ENCODE data around the gene TMED10. TPM values are rescaled to one million over a fixed set of nuclear protein-coding genes. Genes with fewer than 3 reads are reported as not detected.

The TMED10 gene
- total and polyA plus RNA-seq, 4 donors = 79.5 to 398 (median 274) TPM

- ATAC-seq (ENCODE audit: insufficient read depth, low FRiP score) = no peak
- Histone ChIP-seq H3K9ac (ENCODE audit: insufficient read depth in 1 of 2, low read length in 2 of 2) (no peak overlapping the region), H3K4me1 (ENCODE audit: control insufficient read depth in 5 of 5, insufficient read depth in 5 of 5, low read length in 5 of 5) (peaks cover 0 to 27% (median 3%) of the 10 kb centered on the region in 5 donors), H3K4me3 (no peak overlapping the region), H3K27ac (ENCODE audit: low read depth in 1 of 2, low read length in 1 of 2) (no peak overlapping the region), H3K36me3 (ENCODE audit: control insufficient read depth in 4 of 4, insufficient read depth in 4 of 4, low read length in 4 of 4) (peaks cover 0 to 6% (median 2%) of the 10 kb centered on the region in 4 donors), H3K9me3 (ENCODE audit: control insufficient read depth in 4 of 4, insufficient read depth in 3 of 4, low read length in 3 of 4) (no peaks in the 10 kb centered on the region), H3K27me3 (ENCODE audit: control insufficient read depth in 3 of 3, insufficient read depth in 3 of 3, low read length in 2 of 3) (no peaks in the 10 kb centered on the region)
- TF ChIP-seq, protein P1, sequence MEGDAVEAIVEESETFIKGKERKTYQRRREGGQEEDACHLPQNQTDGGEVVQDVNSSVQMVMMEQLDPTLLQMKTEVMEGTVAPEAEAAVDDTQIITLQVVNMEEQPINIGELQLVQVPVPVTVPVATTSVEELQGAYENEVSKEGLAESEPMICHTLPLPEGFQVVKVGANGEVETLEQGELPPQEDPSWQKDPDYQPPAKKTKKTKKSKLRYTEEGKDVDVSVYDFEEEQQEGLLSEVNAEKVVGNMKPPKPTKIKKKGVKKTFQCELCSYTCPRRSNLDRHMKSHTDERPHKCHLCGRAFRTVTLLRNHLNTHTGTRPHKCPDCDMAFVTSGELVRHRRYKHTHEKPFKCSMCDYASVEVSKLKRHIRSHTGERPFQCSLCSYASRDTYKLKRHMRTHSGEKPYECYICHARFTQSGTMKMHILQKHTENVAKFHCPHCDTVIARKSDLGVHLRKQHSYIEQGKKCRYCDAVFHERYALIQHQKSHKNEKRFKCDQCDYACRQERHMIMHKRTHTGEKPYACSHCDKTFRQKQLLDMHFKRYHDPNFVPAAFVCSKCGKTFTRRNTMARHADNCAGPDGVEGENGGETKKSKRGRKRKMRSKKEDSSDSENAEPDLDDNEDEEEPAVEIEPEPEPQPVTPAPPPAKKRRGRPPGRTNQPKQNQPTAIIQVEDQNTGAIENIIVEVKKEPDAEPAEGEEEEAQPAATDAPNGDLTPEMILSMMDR (IDR thresholded peaks at IDR 0.05; ENCODE audit: control extremely low read depth, extremely low read depth) = no peak
- DNase-seq = no peak
- WGBS, 2 donors = 46 to 100% methylated on average over 1 of the region's 1 CpG
Measured at GRCh38 chr14:75164809-75165208, 11.6 kb downstream of the TMED10 start.

- whole genome bisulfite sequencing, 2 donors = 95% methylated on average over 2 of the region's 2 CpGs
- H3K27me3 ChIP-seq (ENCODE audit: control insufficient read depth in 3 of 3, insufficient read depth in 3 of 3, low read length in 2 of 3) = no peaks in the 10 kb centered on the region
- DNase-seq (no peak), ATAC-seq (ENCODE audit: insufficient read depth, low FRiP score) (no peak)
- peaks cover 0 to 6% (median 2%) of the 10 kb centered on the region in 4 donors for H3K36me3 ChIP-seq (ENCODE audit: control insufficient read depth in 4 of 4, insufficient read depth in 4 of 4, low read length in 4 of 4)
- peaks cover 0 to 29% (median 3%) of the 10 kb centered on the region in 5 donors for H3K4me1 ChIP-seq (ENCODE audit: control insufficient read depth in 5 of 5, insufficient read depth in 5 of 5, low read length in 5 of 5)
- H3K9ac ChIP-seq (ENCODE audit: insufficient read depth in 1 of 2, low read length in 2 of 2) = no peak overlapping the region
- no peak overlapping the region for H3K4me3 ChIP-seq
- H3K27ac ChIP-seq (ENCODE audit: low read depth in 1 of 2, low read length in 1 of 2) = no peak overlapping the region
- TF ChIP-seq, protein P1 (IDR thresholded peaks at IDR 0.05; ENCODE audit: control extremely low read depth, extremely low read depth) = no peak
- H3K9me3 ChIP-seq (ENCODE audit: control insufficient read depth in 4 of 4, insufficient read depth in 3 of 4, low read length in 3 of 4) = no peaks in the 10 kb centered on the region
Measured at GRCh38 chr14:75163677-75164076, 12.7 kb downstream of the TMED10 start.

DNA sequence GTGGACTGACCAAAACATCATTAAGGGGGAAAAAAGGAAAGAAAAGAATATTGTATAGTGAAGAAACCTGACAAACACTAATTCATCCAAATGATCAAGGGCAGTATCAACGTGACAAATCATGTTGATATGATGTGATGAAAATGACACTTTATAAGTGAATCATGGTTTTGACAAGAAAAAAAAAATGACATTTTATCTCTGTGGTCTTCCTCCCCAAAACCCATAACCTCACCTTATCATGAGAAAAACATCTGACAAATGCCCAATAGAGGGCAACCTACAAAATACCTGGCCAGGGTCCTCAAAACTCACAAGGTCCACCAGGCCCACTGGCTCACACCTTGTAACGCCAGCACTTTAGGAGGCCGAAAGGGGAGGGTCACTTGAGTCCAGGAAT lies 13.8 kb downstream of the TMED10 start:
- Histone ChIP-seq H3K4me3 (no peak overlapping the region), H3K27ac (ENCODE audit: low read depth in 1 of 2, low read length in 1 of 2) (no peak overlapping the region), H3K9me3 (ENCODE audit: control insufficient read depth in 4 of 4, insufficient read depth in 3 of 4, low read length in 3 of 4) (no peaks in the 10 kb centered on the region), H3K4me1 (ENCODE audit: control insufficient read depth in 5 of 5, insufficient read depth in 5 of 5, low read length in 5 of 5) (peaks cover 0 to 29% (median 3%) of the 10 kb centered on the region in 5 donors), H3K36me3 (ENCODE audit: control insufficient read depth in 4 of 4, insufficient read depth in 4 of 4, low read length in 4 of 4) (peaks cover 0 to 6% (median 2%) of the 10 kb centered on the region in 4 donors), H3K9ac (ENCODE audit: insufficient read depth in 1 of 2, low read length in 2 of 2) (no peak overlapping the region), H3K27me3 (ENCODE audit: control insufficient read depth in 3 of 3, insufficient read depth in 3 of 3, low read length in 2 of 3) (no peaks in the 10 kb centered on the region)
- DNase-seq (no peak), ATAC-seq (ENCODE audit: insufficient read depth, low FRiP score) (no peak)
- WGBS, 2 donors = 90 to 95% methylated on average over 3 of the region's 3 CpGs
- TF ChIP-seq, protein P1 (IDR thresholded peaks at IDR 0.05; ENCODE audit: control extremely low read depth, extremely low read depth) = no peak
